ENCODE data around the gene TMPRSS6.

Gene TMPRSS6

GRCh38 chr22:37054600-37055365, 54.7 kb downstream of the TMPRSS6 start:
- H3K9me3 ChIP-seq (ENCODE audit: insufficient read depth, low read length), result no peaks in the 10 kb centered on the region
- no peaks in the 10 kb centered on the region for H3K79me2 ChIP-seq (ENCODE audit: low read length)
- no peaks in the 10 kb centered on the region; the same call in 1 of the 2 replicates for H3K27me3 ChIP-seq (ENCODE audit: low read depth, low read length)
- H3K4me1 ChIP-seq (ENCODE audit: low read length), result peaks cover 6% of the 10 kb centered on the region
- H3K4me2 ChIP-seq (ENCODE audit: low read length), result no peak overlapping the region
- H4K20me1 ChIP-seq (ENCODE audit: insufficient read depth, low read length), result no peaks in the 10 kb centered on the region
- H3K36me3 ChIP-seq (replicated peaks; ENCODE audit: low read depth, low read length), result peaks cover under 1% of the 10 kb centered on the region
- TF ChIP-seq EZH2phosphoT487 (IDR thresholded peaks at IDR 0.05; ENCODE audit: low read depth), result no peak
- TF ChIP-seq, protein P1, sequence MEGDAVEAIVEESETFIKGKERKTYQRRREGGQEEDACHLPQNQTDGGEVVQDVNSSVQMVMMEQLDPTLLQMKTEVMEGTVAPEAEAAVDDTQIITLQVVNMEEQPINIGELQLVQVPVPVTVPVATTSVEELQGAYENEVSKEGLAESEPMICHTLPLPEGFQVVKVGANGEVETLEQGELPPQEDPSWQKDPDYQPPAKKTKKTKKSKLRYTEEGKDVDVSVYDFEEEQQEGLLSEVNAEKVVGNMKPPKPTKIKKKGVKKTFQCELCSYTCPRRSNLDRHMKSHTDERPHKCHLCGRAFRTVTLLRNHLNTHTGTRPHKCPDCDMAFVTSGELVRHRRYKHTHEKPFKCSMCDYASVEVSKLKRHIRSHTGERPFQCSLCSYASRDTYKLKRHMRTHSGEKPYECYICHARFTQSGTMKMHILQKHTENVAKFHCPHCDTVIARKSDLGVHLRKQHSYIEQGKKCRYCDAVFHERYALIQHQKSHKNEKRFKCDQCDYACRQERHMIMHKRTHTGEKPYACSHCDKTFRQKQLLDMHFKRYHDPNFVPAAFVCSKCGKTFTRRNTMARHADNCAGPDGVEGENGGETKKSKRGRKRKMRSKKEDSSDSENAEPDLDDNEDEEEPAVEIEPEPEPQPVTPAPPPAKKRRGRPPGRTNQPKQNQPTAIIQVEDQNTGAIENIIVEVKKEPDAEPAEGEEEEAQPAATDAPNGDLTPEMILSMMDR (IDR thresholded peaks at IDR 0.05; ENCODE audit: low read depth, low read length), result no peak
- no peak overlapping the region for H3K27ac ChIP-seq (ENCODE audit: low read length)
- H3K9ac ChIP-seq (ENCODE audit: low read length), result no peak overlapping the region
- no peak overlapping the region for H3K4me3 ChIP-seq (ENCODE audit: low read length)
- H2AFZ ChIP-seq (ENCODE audit: low read depth, low read length), result no peak overlapping the region

GRCh38 chr22:37054056-37054395, 55.5 kb downstream of the TMPRSS6 start:
- Histone ChIP-seq H3K79me2 (ENCODE audit: low read length) (no peaks in the 10 kb centered on the region), H3K36me3 (replicated peaks; ENCODE audit: low read depth, low read length) (no peaks in the 10 kb centered on the region), H3K27me3 (ENCODE audit: low read depth, low read length) (no peaks in the 10 kb centered on the region; the same call in 1 of the 2 replicates), H2AFZ (ENCODE audit: low read depth, low read length) (no peak overlapping the region), H3K4me1 (ENCODE audit: low read length) (peaks cover 6% of the 10 kb centered on the region), H3K27ac (ENCODE audit: low read length) (no peak overlapping the region), H4K20me1 (ENCODE audit: insufficient read depth, low read length) (no peaks in the 10 kb centered on the region), H3K4me3 (ENCODE audit: low read length) (no peak overlapping the region), H3K9ac (ENCODE audit: low read length) (no peak overlapping the region), H3K9me3 (ENCODE audit: insufficient read depth, low read length) (no peaks in the 10 kb centered on the region), H3K4me2 (ENCODE audit: low read length) (no peak overlapping the region)
- TF ChIP-seq, protein P1 (IDR thresholded peaks at IDR 0.05; ENCODE audit: low read depth, low read length), result no peak
- no peak for TF ChIP-seq EZH2phosphoT487 (IDR thresholded peaks at IDR 0.05; ENCODE audit: low read depth)

GRCh38 chr22:37053310-37054055, 56.0 kb downstream of the TMPRSS6 start:
- Histone ChIP-seq H3K36me3 (replicated peaks; ENCODE audit: low read depth, low read length) (no peaks in the 10 kb centered on the region), H3K4me3 (ENCODE audit: low read length) (no peak overlapping the region), H3K9ac (ENCODE audit: low read length) (no peak overlapping the region), H4K20me1 (ENCODE audit: insufficient read depth, low read length) (no peaks in the 10 kb centered on the region), H2AFZ (ENCODE audit: low read depth, low read length) (no peak overlapping the region), H3K4me1 (ENCODE audit: low read length) (peaks cover 6% of the 10 kb centered on the region), H3K27me3 (ENCODE audit: low read depth, low read length) (no peaks in the 10 kb centered on the region; the same call in 1 of the 2 replicates), H3K79me2 (ENCODE audit: low read length) (no peaks in the 10 kb centered on the region), H3K9me3 (ENCODE audit: insufficient read depth, low read length) (no peaks in the 10 kb centered on the region), H3K27ac (ENCODE audit: low read length) (no peak overlapping the region), H3K4me2 (ENCODE audit: low read length) (no peak overlapping the region)
- TF ChIP-seq EZH2phosphoT487 (IDR thresholded peaks at IDR 0.05; ENCODE audit: low read depth), result no peak
- TF ChIP-seq, protein P1 (IDR thresholded peaks at IDR 0.05; ENCODE audit: low read depth, low read length), result no peak
